HG03469 (cell line): Measurements from ENCODE around the gene PUDP.
"Not testable (repeated sequence)": the region's sequence is repeated elsewhere in the genome, so short reads cannot be mapped to it uniquely, and the experiment has no call there.

Experiments
- ATAC-seq: cut with Tn5 transposase; IDR thresholded peaks from one replicate; pipeline ENCODE4 v1.9.1; 2021; ENCODE audit warnings: mild to moderate bottlenecking, moderate library complexity, moderate number of reproducible peaks; ENCODE audit not compliant: unreplicated experiment

PUDP gene

GRCh38 chrX:7045238-7045955 is 102.6 kb downstream of the PUDP start:
- ATAC-seq, result no peak

- ATAC-seq, result not testable (repeated sequence)
Measured at GRCh38 chrX:7043796-7044433, 104.0 kb downstream of the PUDP start.

GRCh38 chrX:7028246-7028645 is 119.7 kb downstream of the PUDP start:
- ATAC-seq, result no peak

GRCh38 chrX:7027071-7027470 is 120.9 kb downstream of the PUDP start:
- ATAC-seq, result no peak

- not testable (repeated sequence) for ATAC-seq
Measured at GRCh38 chrX:7026365-7026764, 121.6 kb downstream of the PUDP start.

- no peak for ATAC-seq
Measured at GRCh38 chrX:7025471-7025870, 122.5 kb downstream of the PUDP start.

GRCh38 chrX:7024850-7025249 is 123.1 kb downstream of the PUDP start:
- no peak for ATAC-seq

- ATAC-seq, result not testable (repeated sequence)
Measured at GRCh38 chrX:7022996-7023395, 125.0 kb downstream of the PUDP start.

GRCh38 chrX:7021991-7022390 is 126.0 kb downstream of the PUDP start:
- no peak for ATAC-seq

GRCh38 chrX:7019555-7019954 is 128.4 kb downstream of the PUDP start:
- no peak for ATAC-seq

GRCh38 chrX:7012262-7012834 is 135.6 kb downstream of the PUDP start:
- not testable (repeated sequence) for ATAC-seq

GRCh38 chrX:7010897-7011296 is 137.1 kb downstream of the PUDP start:
- ATAC-seq, result not testable (repeated sequence)

- not testable (repeated sequence) for ATAC-seq
Measured at GRCh38 chrX:7007328-7007727, 140.6 kb downstream of the PUDP start.
